Fibroblast of lung (primary cell): ENCODE data around the gene TBC1D22B.

ENCODE experiments used
- EZH2 ChIP-seq: IDR thresholded peaks from 2 replicates; pipeline ENCODE4 v1.5.1; 2012; ENCODE audit warnings: low read length, control low read depth, mild to moderate bottlenecking; ENCODE audit errors: missing control alignments
- TF ChIP-seq, protein P1 (sequence below), 2 donors: IDR thresholded peaks in 1 of 2; conservative IDR thresholded peaks in 1 of 2; 1 replicate in 1 of 2; 2 replicates in 1 of 2; pipeline ENCODE4 v1.5.1; 2011 to 2012; ENCODE audit warnings: low read length in 2 of 2, control low read depth in 1 of 2, inconsistent platforms in 1 of 2, low read depth in 1 of 2, mild to moderate bottlenecking in 1 of 2

DNA sequence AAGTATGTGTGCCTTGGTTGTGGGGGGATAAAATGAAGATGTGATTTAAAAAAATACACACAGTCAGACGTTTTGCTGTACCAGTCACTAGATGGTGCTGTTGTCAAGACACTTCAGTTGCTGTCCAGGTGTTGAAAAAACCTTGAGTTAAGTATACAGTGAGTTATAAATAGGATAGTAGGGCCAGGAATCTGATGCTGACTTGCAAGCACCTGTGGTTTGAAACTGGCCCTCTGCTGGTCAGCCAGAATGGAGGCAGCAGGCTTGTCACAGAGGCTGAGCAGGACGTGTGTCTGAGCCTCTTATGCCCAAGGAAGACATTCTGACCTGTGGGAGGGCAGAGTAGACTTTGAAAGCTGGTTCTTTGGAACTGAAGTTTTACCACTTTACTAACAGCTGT lies 124.0 kb downstream of the TBC1D22B start:
- TF ChIP-seq, protein P1, sequence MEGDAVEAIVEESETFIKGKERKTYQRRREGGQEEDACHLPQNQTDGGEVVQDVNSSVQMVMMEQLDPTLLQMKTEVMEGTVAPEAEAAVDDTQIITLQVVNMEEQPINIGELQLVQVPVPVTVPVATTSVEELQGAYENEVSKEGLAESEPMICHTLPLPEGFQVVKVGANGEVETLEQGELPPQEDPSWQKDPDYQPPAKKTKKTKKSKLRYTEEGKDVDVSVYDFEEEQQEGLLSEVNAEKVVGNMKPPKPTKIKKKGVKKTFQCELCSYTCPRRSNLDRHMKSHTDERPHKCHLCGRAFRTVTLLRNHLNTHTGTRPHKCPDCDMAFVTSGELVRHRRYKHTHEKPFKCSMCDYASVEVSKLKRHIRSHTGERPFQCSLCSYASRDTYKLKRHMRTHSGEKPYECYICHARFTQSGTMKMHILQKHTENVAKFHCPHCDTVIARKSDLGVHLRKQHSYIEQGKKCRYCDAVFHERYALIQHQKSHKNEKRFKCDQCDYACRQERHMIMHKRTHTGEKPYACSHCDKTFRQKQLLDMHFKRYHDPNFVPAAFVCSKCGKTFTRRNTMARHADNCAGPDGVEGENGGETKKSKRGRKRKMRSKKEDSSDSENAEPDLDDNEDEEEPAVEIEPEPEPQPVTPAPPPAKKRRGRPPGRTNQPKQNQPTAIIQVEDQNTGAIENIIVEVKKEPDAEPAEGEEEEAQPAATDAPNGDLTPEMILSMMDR (conservative IDR thresholded peaks at IDR 0.05 in 1 of 2, IDR thresholded peaks at IDR 0.05 in 1 of 2; ENCODE audit: low read depth in 1 of 2, low read length in 2 of 2) = peak; percentile 58 to 61
- no peak for TF ChIP-seq EZH2
